ENCODE measurements around the gene PEPD. TPM values are rescaled to one million over a fixed set of nuclear protein-coding genes. Genes with fewer than 3 reads are reported as not detected.

PEPD gene
- total and polyA plus RNA-seq, 2 of the 4 experiments (the other 2 are of a cell fraction): 36.7 to 88.4 TPM

DNA sequence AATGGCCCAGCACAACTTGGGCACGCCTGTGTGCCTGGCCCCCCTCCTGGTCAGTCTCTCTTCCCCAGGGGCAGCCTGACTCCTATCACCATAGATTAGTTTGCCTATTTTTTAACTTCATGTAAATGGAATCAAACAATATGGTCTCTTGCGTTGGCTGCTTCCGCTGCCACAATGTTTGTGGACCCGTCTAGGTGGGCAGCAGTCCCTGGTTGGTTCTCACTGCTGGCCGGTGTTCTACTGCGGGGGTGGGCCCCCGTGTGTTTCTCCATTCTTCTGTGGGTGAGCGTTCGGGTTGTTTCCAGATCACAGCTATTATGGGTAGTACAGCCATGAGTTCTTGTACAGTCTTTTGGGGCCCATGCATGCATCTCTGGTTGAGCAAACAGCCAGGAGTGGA lies 100.8 kb downstream of the PEPD start:
- Histone ChIP-seq H3K4me1 (ENCODE audit: control insufficient read depth, insufficient read depth, low read length) (no peaks in the 10 kb centered on the region; the same call in 1 of the 2 replicates), H3K56ac (ENCODE audit: extremely low read depth, insufficient read depth, low read length) (no peak overlapping the region), H2BK120ac (ENCODE audit: low read depth, low read length) (no peak overlapping the region), H2AK5ac (ENCODE audit: low read depth, low read length) (no peak overlapping the region), H4K5ac (ENCODE audit: low read depth, low read length) (no peak overlapping the region), H3K79me1 (ENCODE audit: low read depth in 1 of 2, low read length in 2 of 2) (no peaks in the 10 kb centered on the region), H3K27me3 (ENCODE audit: control insufficient read depth, insufficient read depth, low read length) (no peaks in the 10 kb centered on the region), H2AK9ac (replicated peaks; ENCODE audit: low read depth, low read length, poor library complexity) (no peak overlapping the region), H3K4ac (ENCODE audit: low read depth, low read length) (no peak overlapping the region), H2BK20ac (ENCODE audit: low read depth, low read length) (no peak overlapping the region), H3K9me1 (ENCODE audit: insufficient read depth, low read length) (peaks cover 3% of the 10 kb centered on the region; the same call in 1 of the 2 replicates), H4K20me1 (ENCODE audit: insufficient read depth, low read length) (no peaks in the 10 kb centered on the region), H4K8ac (ENCODE audit: low read depth in 2 of 2, low read length in 2 of 2) (no peak overlapping the region), H3K9me3 (ENCODE audit: control insufficient read depth, insufficient read depth, low read length) (no peaks in the 10 kb centered on the region), H4K91ac (ENCODE audit: insufficient read depth, low read depth, low read length) (no peak overlapping the region), H3K4me2 (ENCODE audit: low read depth, low read length) (no peak overlapping the region), H3K9ac (ENCODE audit: low read depth, low read length) (no peak overlapping the region), H3K14ac (replicated peaks; ENCODE audit: low read depth, low read length) (no peak overlapping the region), H2AFZ (replicated peaks; ENCODE audit: low read length, poor library complexity) (no peak overlapping the region), H3K36me3 (ENCODE audit: control insufficient read depth, insufficient read depth, low read length) (no peaks in the 10 kb centered on the region), H2BK15ac (ENCODE audit: low read depth, low read length) (no peak overlapping the region), H3K23ac (ENCODE audit: low read depth, low read length) (no peak overlapping the region), H3K4me3 (ENCODE audit: insufficient read depth, low read depth, low read length) (no peak overlapping the region), H3K18ac (ENCODE audit: low read depth, low read length) (no peak overlapping the region), H3K27ac (ENCODE audit: insufficient read depth, low read length) (no peak overlapping the region), H2BK5ac (ENCODE audit: low read depth, low read length, poor library complexity, severe bottlenecking) (no peak overlapping the region)
- ATAC-seq (ENCODE audit: low read depth) (no peak), DNase-seq (no peak)
- dilution Hi-C loops (cut with HindIII; ENCODE audit: low sequenced_read_pairs, unreplicated experiment): no loop called here
- CTCF ChIA-PET: interaction anchor here (1.2 kb wide), 1 partner anchor 14 kb away, joined by 6 read pairs; no protein-coding TSS in a partner anchor
- no TSS peak for BruUV-seq (replicated peaks)
- in situ Hi-C loops (cut with MboI; ENCODE audit: low sequenced_read_pairs): no loop called here
- intact Hi-C loops (cut with micrococcal nuclease): no loop called here
- POLR2A ChIA-PET (ENCODE audit: unreplicated experiment): no interaction called here
- WGBS, 2 experiments (ENCODE audit: extremely low coverage in 2 of 2, insufficient read length in 1 of 2): 100% methylated on average over 1 of the region's 9 CpGs; no CpG with 5 or more reads in 1 of the 2 experiments
- TF ChIP-seq CEBPB (IDR thresholded peaks at IDR 0.05; ENCODE audit: low read depth, low read length) (no peak), CHD1 (IDR thresholded peaks at IDR 0.05; ENCODE audit: low read depth, low read length) (no peak), MAZ (IDR thresholded peaks at IDR 0.05; ENCODE audit: borderline replicate concordance, low read depth, low read length) (no peak), POLR2A (IDR thresholded peaks at IDR 0.05; ENCODE audit: low read depth, low read length) (no peak), RFX5 (IDR thresholded peaks at IDR 0.05; ENCODE audit: low read depth, low read length) (no peak)
- TF ChIP-seq, protein P1, sequence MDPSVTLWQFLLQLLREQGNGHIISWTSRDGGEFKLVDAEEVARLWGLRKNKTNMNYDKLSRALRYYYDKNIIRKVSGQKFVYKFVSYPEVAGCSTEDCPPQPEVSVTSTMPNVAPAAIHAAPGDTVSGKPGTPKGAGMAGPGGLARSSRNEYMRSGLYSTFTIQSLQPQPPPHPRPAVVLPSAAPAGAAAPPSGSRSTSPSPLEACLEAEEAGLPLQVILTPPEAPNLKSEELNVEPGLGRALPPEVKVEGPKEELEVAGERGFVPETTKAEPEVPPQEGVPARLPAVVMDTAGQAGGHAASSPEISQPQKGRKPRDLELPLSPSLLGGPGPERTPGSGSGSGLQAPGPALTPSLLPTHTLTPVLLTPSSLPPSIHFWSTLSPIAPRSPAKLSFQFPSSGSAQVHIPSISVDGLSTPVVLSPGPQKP (IDR thresholded peaks at IDR 0.05; ENCODE audit: borderline replicate concordance, low read depth, low read length): no peak
- TF ChIP-seq, protein P2, sequence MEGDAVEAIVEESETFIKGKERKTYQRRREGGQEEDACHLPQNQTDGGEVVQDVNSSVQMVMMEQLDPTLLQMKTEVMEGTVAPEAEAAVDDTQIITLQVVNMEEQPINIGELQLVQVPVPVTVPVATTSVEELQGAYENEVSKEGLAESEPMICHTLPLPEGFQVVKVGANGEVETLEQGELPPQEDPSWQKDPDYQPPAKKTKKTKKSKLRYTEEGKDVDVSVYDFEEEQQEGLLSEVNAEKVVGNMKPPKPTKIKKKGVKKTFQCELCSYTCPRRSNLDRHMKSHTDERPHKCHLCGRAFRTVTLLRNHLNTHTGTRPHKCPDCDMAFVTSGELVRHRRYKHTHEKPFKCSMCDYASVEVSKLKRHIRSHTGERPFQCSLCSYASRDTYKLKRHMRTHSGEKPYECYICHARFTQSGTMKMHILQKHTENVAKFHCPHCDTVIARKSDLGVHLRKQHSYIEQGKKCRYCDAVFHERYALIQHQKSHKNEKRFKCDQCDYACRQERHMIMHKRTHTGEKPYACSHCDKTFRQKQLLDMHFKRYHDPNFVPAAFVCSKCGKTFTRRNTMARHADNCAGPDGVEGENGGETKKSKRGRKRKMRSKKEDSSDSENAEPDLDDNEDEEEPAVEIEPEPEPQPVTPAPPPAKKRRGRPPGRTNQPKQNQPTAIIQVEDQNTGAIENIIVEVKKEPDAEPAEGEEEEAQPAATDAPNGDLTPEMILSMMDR (conservative IDR thresholded peaks at IDR 0.05; ENCODE audit: low read depth, low read length): no peak
